ENCODE data around the gene LRRC7. TPM values are rescaled to one million over a fixed set of nuclear protein-coding genes. Genes with fewer than 3 reads are reported as not detected.

The LRRC7 gene
- total and polyA plus RNA-seq, 4 donors = 0.13 to 1.3 (median 0.16) TPM; not detected in 1

GRCh38 chr1:70134148-70134547 is 566.4 kb downstream of the LRRC7 start:
- WGBS, 2 donors = 73 to 87% methylated on average over 3 of the region's 3 CpGs
- no peak for ATAC-seq (ENCODE audit: low FRiP score)
- intact Hi-C loops (cut with DNase I) = loop anchor here in 1 of 2 donors (5.0 kb wide), 1 partner anchor 373 kb away; no protein-coding TSS in a partner anchor

DNA sequence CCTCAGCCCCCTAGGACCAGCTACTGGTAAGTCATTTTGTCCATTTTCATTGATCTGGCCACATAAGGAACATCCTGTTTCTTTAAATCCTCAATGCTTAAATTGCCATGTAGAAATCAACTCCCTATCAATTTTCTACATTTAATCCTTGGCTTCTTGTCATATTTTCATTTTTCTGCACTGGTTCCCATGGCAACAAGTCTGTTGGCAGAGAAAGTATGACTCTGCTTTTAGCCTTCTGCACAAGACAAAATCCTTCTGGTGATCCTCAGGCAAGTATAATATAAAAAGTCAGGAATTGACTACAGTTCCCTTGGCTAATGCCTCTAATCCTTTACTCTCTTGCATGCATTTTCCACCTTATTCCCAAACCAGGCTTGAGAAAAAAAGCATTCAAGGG is 572.6 kb downstream of the LRRC7 start:
- H3K27me3 ChIP-seq (ENCODE audit: control insufficient read depth in 1 of 2, insufficient read depth in 2 of 2, low read length in 1 of 2) = no peaks in the 10 kb centered on the region
- no peak overlapping the region for H3K4me3 ChIP-seq (ENCODE audit: low read length in 2 of 2)
- peak overlapping the region in 1 of 2 donors; percentile 19 for H3K27ac ChIP-seq (ENCODE audit: low read depth in 1 of 2, low read length in 2 of 2)
- DNase-seq = no peak
- intact Hi-C loops (cut with DNase I) = no loop called here
- no peaks in the 10 kb centered on the region for H3K9me3 ChIP-seq (ENCODE audit: control insufficient read depth, low read length)
- peaks cover 0 to 14% of the 10 kb centered on the region in 2 donors for H3K4me1 ChIP-seq (ENCODE audit: control insufficient read depth in 1 of 2, insufficient read depth in 2 of 2, low read length in 2 of 2)
- peak; percentile 73 for ATAC-seq (ENCODE audit: low FRiP score)
- no peaks in the 10 kb centered on the region for H3K36me3 ChIP-seq (ENCODE audit: control insufficient read depth in 1 of 2, insufficient read depth in 2 of 2, low read length in 1 of 2)

More at GRCh38 chr1:70134148-70134547, 566.4 kb downstream of the LRRC7 start:
- DNase-seq = no peak
- Histone ChIP-seq H3K9me3 (ENCODE audit: control insufficient read depth, low read length) (no peaks in the 10 kb centered on the region), H3K27me3 (ENCODE audit: control insufficient read depth in 1 of 2, insufficient read depth in 2 of 2, low read length in 1 of 2) (no peaks in the 10 kb centered on the region), H3K27ac (ENCODE audit: low read depth in 1 of 2, low read length in 2 of 2) (no peak overlapping the region), H3K4me3 (ENCODE audit: low read length in 2 of 2) (no peak overlapping the region), H3K4me1 (ENCODE audit: control insufficient read depth in 1 of 2, insufficient read depth in 2 of 2, low read length in 2 of 2) (no peaks in the 10 kb centered on the region), H3K36me3 (ENCODE audit: control insufficient read depth in 1 of 2, insufficient read depth in 2 of 2, low read length in 1 of 2) (no peaks in the 10 kb centered on the region)

GRCh38 chr1:70140894-70141293 is 573.2 kb downstream of the LRRC7 start:
- intact Hi-C loops (cut with DNase I) = no loop called here
- no peak for DNase-seq
- WGBS, 2 donors = 51 to 54% methylated on average over 3 of the region's 3 CpGs
- Histone ChIP-seq H3K9me3 (ENCODE audit: control insufficient read depth, low read length) (no peaks in the 10 kb centered on the region), H3K27ac (ENCODE audit: low read depth in 1 of 2, low read length in 2 of 2) (peak overlapping the region in 1 of 2 donors; percentile 19), H3K36me3 (ENCODE audit: control insufficient read depth in 1 of 2, insufficient read depth in 2 of 2, low read length in 1 of 2) (no peaks in the 10 kb centered on the region), H3K4me1 (ENCODE audit: control insufficient read depth in 1 of 2, insufficient read depth in 2 of 2, low read length in 2 of 2) (peaks cover 0 to 14% of the 10 kb centered on the region in 2 donors), H3K27me3 (ENCODE audit: control insufficient read depth in 1 of 2, insufficient read depth in 2 of 2, low read length in 1 of 2) (no peaks in the 10 kb centered on the region), H3K4me3 (ENCODE audit: low read length in 2 of 2) (no peak overlapping the region)
- ATAC-seq (ENCODE audit: low FRiP score) = peak; percentile 13

GRCh38 chr1:70142075-70142474 is 574.4 kb downstream of the LRRC7 start:
- 15 to 16% methylated on average over 2 of the region's 2 CpGs for WGBS, 2 donors
- Histone ChIP-seq H3K4me1 (ENCODE audit: control insufficient read depth in 1 of 2, insufficient read depth in 2 of 2, low read length in 2 of 2) (peaks cover 0 to 14% of the 10 kb centered on the region in 2 donors), H3K36me3 (ENCODE audit: control insufficient read depth in 1 of 2, insufficient read depth in 2 of 2, low read length in 1 of 2) (peaks cover 0 to under 1% of the 10 kb centered on the region in 2 donors), H3K9me3 (ENCODE audit: control insufficient read depth, low read length) (no peaks in the 10 kb centered on the region), H3K4me3 (ENCODE audit: low read length in 2 of 2) (no peak overlapping the region), H3K27ac (ENCODE audit: low read depth in 1 of 2, low read length in 2 of 2) (no peak overlapping the region), H3K27me3 (ENCODE audit: control insufficient read depth in 1 of 2, insufficient read depth in 2 of 2, low read length in 1 of 2) (no peaks in the 10 kb centered on the region)
- no peak for DNase-seq
- peak; percentile 62 for ATAC-seq (ENCODE audit: low FRiP score)
- intact Hi-C loops (cut with DNase I) = no loop called here

DNA sequence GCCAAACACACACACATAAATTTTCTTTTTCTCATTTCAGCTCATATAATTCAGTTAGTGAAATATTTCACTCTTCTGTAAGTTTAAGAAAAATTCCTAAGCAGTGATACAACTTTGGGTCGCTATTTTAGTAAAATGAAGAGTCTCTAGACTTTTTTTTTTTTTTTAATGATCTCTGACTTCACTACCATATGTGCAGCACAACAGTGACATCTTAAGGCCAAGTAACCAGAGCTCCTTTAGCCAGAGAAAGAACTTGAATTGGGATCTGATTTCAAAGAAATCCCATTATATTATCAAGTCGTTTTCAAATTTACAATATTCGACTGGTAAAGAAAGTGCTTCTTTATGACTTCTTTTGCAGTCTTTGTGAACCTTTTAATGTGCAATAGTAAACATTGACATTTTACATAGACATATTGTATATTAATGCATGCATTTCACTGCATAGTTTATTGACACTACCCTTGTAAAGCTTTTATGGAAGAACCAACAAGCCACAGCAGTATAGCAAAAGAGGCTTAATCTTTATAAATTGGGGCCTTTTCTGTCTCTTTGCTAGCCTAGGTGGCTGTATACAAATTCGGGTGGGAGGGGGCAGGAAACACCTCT is 575.4 kb downstream of the LRRC7 start:
- no peaks in the 10 kb centered on the region for H3K9me3 ChIP-seq (ENCODE audit: control insufficient read depth, low read length)
- H3K4me1 ChIP-seq (ENCODE audit: control insufficient read depth in 1 of 2, insufficient read depth in 2 of 2, low read length in 2 of 2) = peaks cover 0 to 14% of the 10 kb centered on the region in 2 donors
- no peak for DNase-seq
- H3K27ac ChIP-seq (ENCODE audit: low read depth in 1 of 2, low read length in 2 of 2) = no peak overlapping the region
- 49 to 52% methylated on average over 4 of the region's 4 CpGs for WGBS, 2 donors
- intact Hi-C loops (cut with DNase I) = no loop called here
- no peak overlapping the region for H3K4me3 ChIP-seq (ENCODE audit: low read length in 2 of 2)
- no peak for ATAC-seq (ENCODE audit: low FRiP score)
- no peaks in the 10 kb centered on the region for H3K27me3 ChIP-seq (ENCODE audit: control insufficient read depth in 1 of 2, insufficient read depth in 2 of 2, low read length in 1 of 2)
- H3K36me3 ChIP-seq (ENCODE audit: control insufficient read depth in 1 of 2, insufficient read depth in 2 of 2, low read length in 1 of 2) = peaks cover 0 to 6% of the 10 kb centered on the region in 2 donors

- Histone ChIP-seq H3K4me3 (ENCODE audit: low read length in 2 of 2) (no peak overlapping the region), H3K4me1 (ENCODE audit: control insufficient read depth in 1 of 2, insufficient read depth in 2 of 2, low read length in 2 of 2) (no peaks in the 10 kb centered on the region), H3K27ac (ENCODE audit: low read depth in 1 of 2, low read length in 2 of 2) (no peak overlapping the region), H3K36me3 (ENCODE audit: control insufficient read depth in 1 of 2, insufficient read depth in 2 of 2, low read length in 1 of 2) (peaks cover 0 to 6% of the 10 kb centered on the region in 2 donors), H3K9me3 (ENCODE audit: control insufficient read depth, low read length) (no peaks in the 10 kb centered on the region), H3K27me3 (ENCODE audit: control insufficient read depth in 1 of 2, insufficient read depth in 2 of 2, low read length in 1 of 2) (no peaks in the 10 kb centered on the region)
- intact Hi-C loops (cut with DNase I) = no loop called here
- no peak for ATAC-seq (ENCODE audit: low FRiP score)
- DNase-seq = no peak
These were observed 578.8 kb downstream of the LRRC7 start for GRCh38 chr1:70146488-70146887.

DNA sequence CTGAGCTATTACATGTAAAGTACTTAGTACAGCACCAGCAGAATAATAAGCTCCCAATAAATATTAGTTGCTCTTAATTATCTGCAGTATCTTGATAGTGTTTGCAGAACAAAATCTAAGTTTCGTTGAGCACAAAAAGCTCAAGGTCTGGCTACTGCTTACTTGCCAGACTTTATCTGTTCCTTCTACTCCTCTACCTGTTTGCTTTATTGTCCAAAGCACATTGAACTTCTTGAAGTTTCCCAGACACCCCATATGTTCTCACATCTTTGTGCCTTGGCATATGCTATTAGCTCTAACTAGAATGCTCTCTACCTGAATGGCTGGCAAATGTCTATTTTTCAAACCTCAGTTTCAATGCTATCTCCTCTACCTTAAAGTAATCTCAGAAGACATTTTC is 582.7 kb downstream of the LRRC7 start:
- 93 to 100% methylated on average over 1 of the region's 1 CpG for WGBS, 2 donors
- H3K36me3 ChIP-seq (ENCODE audit: control insufficient read depth in 1 of 2, insufficient read depth in 2 of 2, low read length in 1 of 2) = peaks cover 0 to 6% of the 10 kb centered on the region in 2 donors
- intact Hi-C loops (cut with DNase I) = no loop called here

GRCh38 chr1:70153739-70154138 is 586.0 kb downstream of the LRRC7 start:
- Histone ChIP-seq H3K27me3 (ENCODE audit: control insufficient read depth in 1 of 2, insufficient read depth in 2 of 2, low read length in 1 of 2) (no peaks in the 10 kb centered on the region), H3K9me3 (ENCODE audit: control insufficient read depth, low read length) (no peaks in the 10 kb centered on the region), H3K27ac (ENCODE audit: low read depth in 1 of 2, low read length in 2 of 2) (no peak overlapping the region), H3K4me3 (ENCODE audit: low read length in 2 of 2) (no peak overlapping the region), H3K4me1 (ENCODE audit: control insufficient read depth in 1 of 2, insufficient read depth in 2 of 2, low read length in 2 of 2) (no peaks in the 10 kb centered on the region), H3K36me3 (ENCODE audit: control insufficient read depth in 1 of 2, insufficient read depth in 2 of 2, low read length in 1 of 2) (no peaks in the 10 kb centered on the region)
- intact Hi-C loops (cut with DNase I) = no loop called here
- 93 to 96% methylated on average over 3 of the region's 3 CpGs for WGBS, 2 donors
- DNase-seq (no peak), ATAC-seq (ENCODE audit: low FRiP score) (no peak)

More for the DNA sequence above, 582.7 kb downstream of the LRRC7 start:
- DNase-seq (no peak), ATAC-seq (ENCODE audit: low FRiP score) (no peak)
- no peaks in the 10 kb centered on the region for H3K9me3 ChIP-seq (ENCODE audit: control insufficient read depth, low read length)
- no peaks in the 10 kb centered on the region for H3K27me3 ChIP-seq (ENCODE audit: control insufficient read depth in 1 of 2, insufficient read depth in 2 of 2, low read length in 1 of 2)
- no peak overlapping the region for H3K4me3 ChIP-seq (ENCODE audit: low read length in 2 of 2)
- no peak overlapping the region for H3K27ac ChIP-seq (ENCODE audit: low read depth in 1 of 2, low read length in 2 of 2)
- no peaks in the 10 kb centered on the region for H3K4me1 ChIP-seq (ENCODE audit: control insufficient read depth in 1 of 2, insufficient read depth in 2 of 2, low read length in 2 of 2)

DNA sequence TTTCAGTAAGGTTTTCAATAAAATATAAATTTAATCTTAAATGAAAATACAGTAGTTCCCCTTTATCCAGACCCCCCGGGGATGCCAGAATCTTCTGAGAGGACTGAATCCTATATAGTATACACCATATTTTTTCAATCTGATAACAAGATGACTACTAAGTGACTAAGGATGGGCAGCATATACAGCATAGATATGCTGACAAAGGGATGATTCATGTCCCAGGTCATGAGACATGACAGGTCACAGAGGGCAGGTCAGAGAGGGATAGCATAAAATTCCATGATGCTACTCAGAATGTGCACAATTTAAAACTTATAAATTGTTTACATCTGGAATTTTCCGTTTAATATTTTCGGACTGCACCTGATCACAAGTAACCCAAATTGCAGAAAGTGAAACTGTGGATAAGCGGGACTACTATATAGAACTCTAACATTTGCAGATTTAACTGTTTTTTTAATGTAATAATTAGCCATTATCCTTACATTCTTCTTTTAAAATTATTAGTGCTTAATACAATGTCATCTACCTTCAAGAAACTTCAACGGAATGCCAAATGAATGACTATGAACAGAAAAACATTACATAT is 588.9 kb downstream of the LRRC7 start:
- Histone ChIP-seq H3K27ac (ENCODE audit: low read depth in 1 of 2, low read length in 2 of 2) (no peak overlapping the region), H3K4me3 (ENCODE audit: low read length in 2 of 2) (no peak overlapping the region), H3K4me1 (ENCODE audit: control insufficient read depth in 1 of 2, insufficient read depth in 2 of 2, low read length in 2 of 2) (no peaks in the 10 kb centered on the region), H3K27me3 (ENCODE audit: control insufficient read depth in 1 of 2, insufficient read depth in 2 of 2, low read length in 1 of 2) (no peaks in the 10 kb centered on the region), H3K9me3 (ENCODE audit: control insufficient read depth, low read length) (no peaks in the 10 kb centered on the region), H3K36me3 (ENCODE audit: control insufficient read depth in 1 of 2, insufficient read depth in 2 of 2, low read length in 1 of 2) (no peaks in the 10 kb centered on the region)
- ATAC-seq (ENCODE audit: low FRiP score) (no peak), DNase-seq (no peak)
- intact Hi-C loops (cut with DNase I) = no loop called here
- WGBS, 2 donors = 95 to 96% methylated on average over 5 of the region's 5 CpGs

Data from aorta (tissue), 5 donors.